ENCODE measurements around the gene TNFSF13B. TPM values are rescaled to one million over a fixed set of nuclear protein-coding genes. Genes with fewer than 3 reads are reported as not detected.

The TNFSF13B gene
- total and polyA plus RNA-seq, 3 donors from 2014 or later, result 2.5 to 3.7 TPM; not detected in 1

DNA sequence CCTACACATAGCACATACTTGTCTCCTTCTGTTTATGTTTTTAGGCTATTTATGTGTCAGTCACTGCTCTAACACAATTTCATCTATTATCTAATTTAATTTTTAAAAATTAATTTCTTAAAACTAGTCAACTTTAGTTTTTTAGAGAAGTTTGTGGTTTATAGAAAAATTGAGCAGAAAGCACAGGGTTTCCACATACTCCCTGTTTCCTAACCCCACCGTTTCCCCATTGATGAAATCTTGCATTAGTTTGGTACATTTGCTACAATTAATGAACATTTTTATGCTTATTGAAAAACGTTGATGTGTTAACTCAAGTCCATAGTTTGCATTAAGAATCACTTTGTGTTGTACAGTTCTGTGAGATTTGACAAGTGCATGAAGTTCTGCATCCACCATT, 53.5 kb downstream of the TNFSF13B start:
- TF ChIP-seq POLR2A (IDR thresholded peaks at IDR 0.05) (no peak), CTCF (IDR thresholded peaks at IDR 0.05) (no peak)
- 59 to 65% methylated on average over 2 of the region's 2 CpGs for WGBS, 2 donors
- no peaks in the 10 kb centered on the region for H3K4me1 ChIP-seq
- H3K9me3 ChIP-seq, result no peaks in the 10 kb centered on the region
- DNase-seq, result no peak
- intact Hi-C loops (cut with DNase I; ENCODE audit: low total_unique reads), result no loop called here
- H3K4me3 ChIP-seq, result no peak overlapping the region
- no peaks in the 10 kb centered on the region for H3K36me3 ChIP-seq (ENCODE audit: low read depth, missing control alignments)
- H3K27ac ChIP-seq, result no peak overlapping the region
- H3K27me3 ChIP-seq, result no peaks in the 10 kb centered on the region

GRCh38 chr13:108325863-108326262, 56.3 kb downstream of the TNFSF13B start:
- Histone ChIP-seq H3K4me1 (no peaks in the 10 kb centered on the region), H3K27ac (no peak overlapping the region), H3K4me3 (no peak overlapping the region), H3K36me3 (ENCODE audit: low read depth, missing control alignments) (no peaks in the 10 kb centered on the region), H3K27me3 (no peaks in the 10 kb centered on the region), H3K9me3 (no peaks in the 10 kb centered on the region)
- intact Hi-C loops (cut with DNase I; ENCODE audit: low total_unique reads), result no loop called here
- no peak for TF ChIP-seq POLR2A (IDR thresholded peaks at IDR 0.05)
- TF ChIP-seq CTCF (IDR thresholded peaks at IDR 0.05), result no peak
- no peak for DNase-seq

GRCh38 chr13:108326309-108326708, 56.8 kb downstream of the TNFSF13B start:
- WGBS, 2 donors, result 50 to 54% methylated on average over 6 of the region's 6 CpGs
- Histone ChIP-seq H3K4me3 (no peak overlapping the region), H3K36me3 (ENCODE audit: low read depth, missing control alignments) (no peaks in the 10 kb centered on the region), H3K27ac (no peak overlapping the region), H3K4me1 (no peaks in the 10 kb centered on the region), H3K27me3 (no peaks in the 10 kb centered on the region), H3K9me3 (no peaks in the 10 kb centered on the region)
- no peak for DNase-seq
- no peak for TF ChIP-seq POLR2A (IDR thresholded peaks at IDR 0.05)
- intact Hi-C loops (cut with DNase I; ENCODE audit: low total_unique reads), result no loop called here

DNA sequence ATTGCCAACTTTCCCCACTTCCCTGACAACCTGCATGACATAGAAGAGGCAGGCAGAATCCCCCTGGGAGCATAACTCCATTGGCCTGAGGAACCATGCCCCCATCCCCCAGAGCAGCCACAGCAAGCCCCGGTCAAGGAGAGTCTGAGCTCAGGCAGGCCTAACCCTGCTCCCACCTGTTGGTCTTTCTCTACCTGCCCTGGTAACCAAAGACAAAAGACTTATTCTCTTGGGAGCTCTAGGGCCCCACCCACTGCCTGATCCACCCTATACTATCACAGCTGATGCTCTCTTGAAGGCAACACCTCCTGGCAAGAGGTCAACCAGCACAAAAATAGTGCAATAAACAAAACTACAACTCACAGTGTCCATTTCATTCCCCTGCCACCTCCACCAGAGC, 59.3 kb downstream of the TNFSF13B start:
- DNase-seq, result no peak
- intact Hi-C loops (cut with DNase I; ENCODE audit: low total_unique reads), result no loop called here

DNA sequence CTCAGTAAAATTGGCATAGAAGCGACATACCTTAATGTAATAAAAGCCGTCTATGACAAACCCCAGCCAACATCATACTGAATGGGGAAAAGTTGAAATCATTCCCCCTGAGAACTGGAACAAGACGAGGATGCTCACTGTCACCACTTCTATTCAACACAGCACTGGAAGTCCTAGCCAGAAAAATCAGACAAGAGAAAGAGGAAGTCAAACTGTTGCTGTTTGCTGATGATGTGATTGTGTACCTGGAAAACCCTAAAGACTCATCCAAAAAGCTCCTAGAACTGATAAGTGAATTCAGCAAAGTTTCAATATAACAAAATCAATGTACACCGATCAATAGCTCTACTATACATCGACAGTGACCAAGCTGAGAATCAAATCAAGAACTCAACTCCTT, 63.3 kb downstream of the TNFSF13B start:
- Histone ChIP-seq H3K27me3 (no peaks in the 10 kb centered on the region), H3K4me3 (no peak overlapping the region), H3K4me1 (no peaks in the 10 kb centered on the region), H3K9me3 (no peaks in the 10 kb centered on the region), H3K27ac (no peak overlapping the region), H3K36me3 (ENCODE audit: low read depth, missing control alignments) (no peaks in the 10 kb centered on the region)
- 72 to 75% methylated on average over 5 of the region's 5 CpGs for WGBS, 2 donors
- intact Hi-C loops (cut with DNase I; ENCODE audit: low total_unique reads), result no loop called here
- TF ChIP-seq CTCF (IDR thresholded peaks at IDR 0.05) (no peak), POLR2A (IDR thresholded peaks at IDR 0.05) (no peak)
- DNase-seq, result no peak

More for the DNA sequence above, 59.3 kb downstream of the TNFSF13B start:
- WGBS, 2 donors, result 100% methylated on average over 1 of the region's 1 CpG
- H3K4me3 ChIP-seq, result no peak overlapping the region
- no peaks in the 10 kb centered on the region for H3K36me3 ChIP-seq (ENCODE audit: low read depth, missing control alignments)
- H3K9me3 ChIP-seq, result no peaks in the 10 kb centered on the region
- H3K27ac ChIP-seq, result no peak overlapping the region
- H3K27me3 ChIP-seq, result no peaks in the 10 kb centered on the region
- no peak for TF ChIP-seq CTCF (IDR thresholded peaks at IDR 0.05)
- no peak for TF ChIP-seq POLR2A (IDR thresholded peaks at IDR 0.05)
- H3K4me1 ChIP-seq, result no peaks in the 10 kb centered on the region
